ENCODE data around the gene DNAAF9.
"Not testable (repeated sequence)": the region's sequence is repeated elsewhere in the genome, so short reads cannot be mapped to it uniquely, and the experiment has no call there.

DNA sequence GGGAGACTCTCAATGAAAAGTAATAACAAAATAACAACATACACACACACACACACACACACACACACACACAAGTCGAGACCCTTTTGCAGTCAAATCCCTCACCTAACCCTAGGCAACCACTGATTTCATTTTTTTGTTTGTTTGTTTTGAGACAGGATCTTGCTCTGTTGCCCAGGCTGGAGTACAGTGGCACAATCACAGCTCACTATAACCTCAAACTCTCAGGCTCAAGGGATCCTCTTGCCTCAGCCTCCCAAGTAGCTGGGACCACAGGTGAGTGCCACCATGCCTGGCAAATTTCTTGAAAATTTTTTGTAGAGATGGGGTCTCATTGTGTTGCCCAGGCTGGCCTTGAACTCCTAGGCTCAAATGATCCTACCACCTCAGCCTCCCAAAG is 10.7 kb upstream of the DNAAF9 start:
- TF ChIP-seq, protein P1, sequence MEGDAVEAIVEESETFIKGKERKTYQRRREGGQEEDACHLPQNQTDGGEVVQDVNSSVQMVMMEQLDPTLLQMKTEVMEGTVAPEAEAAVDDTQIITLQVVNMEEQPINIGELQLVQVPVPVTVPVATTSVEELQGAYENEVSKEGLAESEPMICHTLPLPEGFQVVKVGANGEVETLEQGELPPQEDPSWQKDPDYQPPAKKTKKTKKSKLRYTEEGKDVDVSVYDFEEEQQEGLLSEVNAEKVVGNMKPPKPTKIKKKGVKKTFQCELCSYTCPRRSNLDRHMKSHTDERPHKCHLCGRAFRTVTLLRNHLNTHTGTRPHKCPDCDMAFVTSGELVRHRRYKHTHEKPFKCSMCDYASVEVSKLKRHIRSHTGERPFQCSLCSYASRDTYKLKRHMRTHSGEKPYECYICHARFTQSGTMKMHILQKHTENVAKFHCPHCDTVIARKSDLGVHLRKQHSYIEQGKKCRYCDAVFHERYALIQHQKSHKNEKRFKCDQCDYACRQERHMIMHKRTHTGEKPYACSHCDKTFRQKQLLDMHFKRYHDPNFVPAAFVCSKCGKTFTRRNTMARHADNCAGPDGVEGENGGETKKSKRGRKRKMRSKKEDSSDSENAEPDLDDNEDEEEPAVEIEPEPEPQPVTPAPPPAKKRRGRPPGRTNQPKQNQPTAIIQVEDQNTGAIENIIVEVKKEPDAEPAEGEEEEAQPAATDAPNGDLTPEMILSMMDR (IDR thresholded peaks at IDR 0.05): not testable (repeated sequence)
- TF ChIP-seq POLR2AphosphoS5 (IDR thresholded peaks at IDR 0.05); EP300 (IDR thresholded peaks at IDR 0.05; ENCODE audit: low read depth): not testable (repeated sequence)
